Smooth muscle cell (in vitro differentiated cells): ENCODE data around the gene SPON1. TPM values are rescaled to one million over a fixed set of nuclear protein-coding genes. Genes with fewer than 3 reads are reported as not detected.

ENCODE experiments used
- DNase-seq: peaks from one replicate; lab custom pipeline; 2025; ENCODE audit not compliant: unreplicated experiment; lab: John Stamatoyannopoulos, UW
- H2AFZ ChIP-seq: fragments of 200-600 bp; sonication (generic); 2 replicates; pipeline ENCODE4 v1.6.0; 2016; ENCODE audit warnings: antibody characterized with exemption, low read depth, mild to moderate bottlenecking
- H3F3A ChIP-seq: fragments of 200-600 bp; sonication (generic); 2 replicates; pipeline ENCODE4 v1.6.0; 2017; ENCODE audit warnings: antibody characterized with exemption, low read depth
- H3K27ac ChIP-seq: fragments of 200-600 bp; sonication (generic); 2 replicates; pipeline ENCODE4 v1.5.1; 2016; ENCODE audit warnings: low read depth, mild to moderate bottlenecking
- H3K27me3 ChIP-seq: fragments of 200-600 bp; sonication (generic); 2 replicates; pipeline ENCODE4 v1.6.1; 2016; ENCODE audit warnings: low read depth, mild to moderate bottlenecking
- H3K36me3 ChIP-seq: fragments of 200-600 bp; sonication (generic); 2 replicates; pipeline ENCODE4 v1.5.1; 2016; ENCODE audit warnings: low read depth
- H3K4me1 ChIP-seq: fragments of 200-600 bp; sonication (generic); 2 replicates; pipeline ENCODE4 v1.5.1; 2016; ENCODE audit warnings: low read depth
- H3K4me2 ChIP-seq: fragments of 200-600 bp; sonication (generic); 2 replicates; pipeline ENCODE4 v1.6.0; 2016; ENCODE audit warnings: mild to moderate bottlenecking
- H3K4me3 ChIP-seq: fragments of 200-600 bp; sonication (generic); 2 replicates; pipeline ENCODE4 v1.5.1; 2016; ENCODE audit warnings: mild to moderate bottlenecking
- H3K79me2 ChIP-seq: fragments of 200-600 bp; sonication (generic); 2 replicates; pipeline ENCODE4 v1.6.0; 2016; ENCODE audit warnings: low read depth, mild to moderate bottlenecking
- H3K9ac ChIP-seq: fragments of 200-600 bp; sonication (generic); 2 replicates; pipeline ENCODE4 v1.6.0; 2016; ENCODE audit warnings: low read depth
- H3K9me3 ChIP-seq: fragments of 200-600 bp; sonication (generic); replicated peaks from 2 replicates; pipeline ENCODE4 v1.5.1; 2016; ENCODE audit warnings: low read depth
- H4K20me1 ChIP-seq: fragments of 200-600 bp; sonication (generic); 2 replicates; pipeline ENCODE4 v1.6.0; 2016; ENCODE audit warnings: low read depth
- WGBS: methylation state at CpG from one replicate; pipeline ENCODE4 v1.1.7; 2016; ENCODE audit warnings: low lambda C conversion rate; 5-methylcytosine and 5-hydroxymethylcytosine counted together
- polyA plus RNA-seq: library from polyadenylated mRNA; unstranded; fragments of >200 nt; fragmentation: Nextera tagmentation; extraction: Ambion mirVana; gene quantifications from 2 replicates; pipeline ENCODE4 v1.2.1, GENCODE V29; 2016
- total RNA-seq: library from RNA; depleted of rRNA; stranded (reverse); fragments of >200 nt; gene quantifications from 2 replicates; pipeline ENCODE4 v1.2.3, GENCODE V29; 2014
- TF ChIP-seq, protein P1 (sequence below): fragments of 200-600 bp; sonication (generic); IDR thresholded peaks from 2 replicates; pipeline ENCODE4 v1.5.1; 2017; ENCODE audit warnings: borderline replicate concordance, mild to moderate bottlenecking, antibody characterized with exemption; ENCODE audit not compliant: insufficient read depth, poor library complexity, severe bottlenecking

SPON1 gene
- total and polyA plus RNA-seq, 2 experiments from 2014 or later = 38.0 to 40.6 TPM

DNA sequence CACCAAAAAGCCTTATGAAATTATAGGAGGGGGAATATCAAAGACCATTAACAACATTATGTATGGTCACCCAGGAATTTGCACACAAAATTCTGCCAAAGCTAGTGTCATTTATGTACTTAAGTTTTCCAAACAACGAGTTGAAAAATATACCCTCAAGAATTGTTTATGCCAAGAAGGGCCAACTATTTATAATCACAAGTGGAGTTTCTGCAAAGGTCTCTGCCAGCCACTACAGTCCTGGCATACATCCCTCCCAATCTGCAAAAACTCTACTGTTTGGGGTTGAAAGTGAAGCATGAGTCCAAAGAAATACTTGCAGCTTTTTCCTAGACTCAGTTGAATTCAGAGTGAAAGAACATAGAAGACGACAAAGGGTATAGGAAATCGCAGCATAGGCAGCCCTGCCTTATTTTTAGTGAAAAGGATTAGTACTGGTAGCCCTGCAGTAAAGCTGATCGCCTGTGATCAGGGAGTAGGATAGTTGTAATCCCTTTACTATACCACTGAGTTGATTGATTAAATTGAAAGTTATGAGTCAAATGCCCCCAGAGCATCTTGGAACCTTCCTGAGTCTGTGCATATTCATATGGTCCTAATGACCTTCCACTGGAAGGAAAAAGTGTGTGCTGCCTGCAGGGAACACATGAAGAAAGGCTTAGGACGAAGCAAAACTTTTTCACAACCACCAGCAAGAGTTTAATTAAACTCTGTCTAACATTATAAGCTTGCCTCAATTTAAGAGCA lies 144.0 kb downstream of the SPON1 start:
- no peaks in the 10 kb centered on the region for H3K79me2 ChIP-seq
- 75% methylated on average over 5 of the region's 5 CpGs for WGBS
- H3K9ac ChIP-seq = no peak overlapping the region
- H3K4me1 ChIP-seq = peaks cover 14% of the 10 kb centered on the region
- H3K9me3 ChIP-seq = no peaks in the 10 kb centered on the region
- H3K27me3 ChIP-seq = no peaks in the 10 kb centered on the region
- no peaks in the 10 kb centered on the region for H4K20me1 ChIP-seq
- DNase-seq = no peak
- H3K36me3 ChIP-seq = no peaks in the 10 kb centered on the region
- no peak overlapping the region for H3K4me3 ChIP-seq
- no peak overlapping the region for H3K4me2 ChIP-seq
- no peak overlapping the region for H2AFZ ChIP-seq
- TF ChIP-seq, protein P1, sequence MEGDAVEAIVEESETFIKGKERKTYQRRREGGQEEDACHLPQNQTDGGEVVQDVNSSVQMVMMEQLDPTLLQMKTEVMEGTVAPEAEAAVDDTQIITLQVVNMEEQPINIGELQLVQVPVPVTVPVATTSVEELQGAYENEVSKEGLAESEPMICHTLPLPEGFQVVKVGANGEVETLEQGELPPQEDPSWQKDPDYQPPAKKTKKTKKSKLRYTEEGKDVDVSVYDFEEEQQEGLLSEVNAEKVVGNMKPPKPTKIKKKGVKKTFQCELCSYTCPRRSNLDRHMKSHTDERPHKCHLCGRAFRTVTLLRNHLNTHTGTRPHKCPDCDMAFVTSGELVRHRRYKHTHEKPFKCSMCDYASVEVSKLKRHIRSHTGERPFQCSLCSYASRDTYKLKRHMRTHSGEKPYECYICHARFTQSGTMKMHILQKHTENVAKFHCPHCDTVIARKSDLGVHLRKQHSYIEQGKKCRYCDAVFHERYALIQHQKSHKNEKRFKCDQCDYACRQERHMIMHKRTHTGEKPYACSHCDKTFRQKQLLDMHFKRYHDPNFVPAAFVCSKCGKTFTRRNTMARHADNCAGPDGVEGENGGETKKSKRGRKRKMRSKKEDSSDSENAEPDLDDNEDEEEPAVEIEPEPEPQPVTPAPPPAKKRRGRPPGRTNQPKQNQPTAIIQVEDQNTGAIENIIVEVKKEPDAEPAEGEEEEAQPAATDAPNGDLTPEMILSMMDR = no peak
- no peaks in the 10 kb centered on the region for H3F3A ChIP-seq
- H3K27ac ChIP-seq = no peak overlapping the region

DNA sequence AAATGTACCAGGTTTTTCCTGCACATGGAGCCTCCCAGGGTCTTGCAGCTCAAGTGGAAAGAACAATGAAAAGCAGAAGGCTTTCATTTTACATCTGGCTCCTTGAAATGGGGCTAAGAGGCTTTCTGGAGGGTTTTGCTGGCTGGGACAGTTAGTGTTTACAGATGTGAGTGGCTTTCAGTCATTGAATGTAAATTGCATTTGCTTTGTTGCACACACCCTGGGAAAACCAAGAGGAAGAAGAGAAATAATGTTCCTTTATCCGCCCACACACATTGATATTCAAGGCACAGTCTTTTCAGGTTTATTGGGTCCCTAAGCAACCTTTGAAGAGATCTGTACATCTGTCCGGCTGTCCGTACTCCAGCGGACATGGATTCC lies 144.5 kb downstream of the SPON1 start:
- no peak for DNase-seq
- H3K4me2 ChIP-seq = no peak overlapping the region
- no peak overlapping the region for H2AFZ ChIP-seq
- H3K36me3 ChIP-seq = no peaks in the 10 kb centered on the region
- H3K27me3 ChIP-seq = no peaks in the 10 kb centered on the region
- H4K20me1 ChIP-seq = no peaks in the 10 kb centered on the region
- H3K9ac ChIP-seq = no peak overlapping the region
- peaks cover 14% of the 10 kb centered on the region for H3K4me1 ChIP-seq
- H3K79me2 ChIP-seq = no peaks in the 10 kb centered on the region
- H3F3A ChIP-seq = no peaks in the 10 kb centered on the region
- H3K9me3 ChIP-seq = no peaks in the 10 kb centered on the region
- no peak overlapping the region for H3K4me3 ChIP-seq
- H3K27ac ChIP-seq = no peak overlapping the region
- WGBS = 74% methylated on average over 4 of the region's 4 CpGs
- TF ChIP-seq, protein P1 = no peak

DNA sequence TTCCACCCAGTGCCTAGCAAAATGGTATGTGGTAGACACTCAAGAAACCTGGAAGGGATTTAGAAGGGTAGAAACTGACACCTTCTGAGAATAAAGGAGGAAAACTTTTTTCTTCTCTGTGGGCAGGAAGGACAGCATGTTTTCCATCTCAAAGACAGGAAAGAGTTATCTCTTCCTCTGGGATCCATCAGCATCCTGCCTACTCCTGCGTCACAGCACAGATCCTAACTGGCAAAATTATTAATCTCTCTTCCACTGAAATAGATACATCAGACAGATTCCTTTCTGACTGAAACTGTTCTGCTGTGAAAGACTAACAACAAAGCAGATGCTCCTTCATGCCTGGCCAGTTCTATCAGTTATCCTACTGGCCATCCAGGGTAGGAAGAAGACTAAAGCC lies 147.2 kb downstream of the SPON1 start:
- H3K9me3 ChIP-seq = no peaks in the 10 kb centered on the region
- 73% methylated on average over 1 of the region's 1 CpG for WGBS

More for the DNA sequence above, 147.2 kb downstream of the SPON1 start:
- no peak overlapping the region for H3K4me3 ChIP-seq
- no peak overlapping the region for H3K27ac ChIP-seq
- H3F3A ChIP-seq = peaks cover 6% of the 10 kb centered on the region
- H3K9ac ChIP-seq = no peak overlapping the region
- no peaks in the 10 kb centered on the region for H3K36me3 ChIP-seq
- no peak for DNase-seq
- H3K4me1 ChIP-seq = peaks cover 13% of the 10 kb centered on the region
- TF ChIP-seq, protein P1 = no peak
- no peaks in the 10 kb centered on the region for H3K27me3 ChIP-seq
- no peak overlapping the region for H3K4me2 ChIP-seq
- no peaks in the 10 kb centered on the region for H3K79me2 ChIP-seq
- H2AFZ ChIP-seq = no peak overlapping the region
- H4K20me1 ChIP-seq = no peaks in the 10 kb centered on the region
